Stimulated activated CD8-positive, alpha-beta memory T cell treated with anti-CD3 and anti-CD28 coated beads, Interleukin-4, amount 100 ng/mL, for 1 hour (primary cell): ENCODE results near the gene GFRAL.

ENCODE experiments used
- DNase-seq, 2 donors: peaks; one replicate each; pipeline ENCODE4 v3.0.0-alpha.2; 2020; ENCODE audit warnings: low read depth in 2 of 2, low spot score in 1 of 2

Gene GFRAL

GRCh38 chr6:55423933-55424332 is 96.7 kb downstream of the GFRAL start:
- no peak for DNase-seq

GRCh38 chr6:55433446-55434130 is 106.3 kb downstream of the GFRAL start:
- no peak for DNase-seq

GRCh38 chr6:55437141-55437540 is 109.9 kb downstream of the GFRAL start:
- DNase-seq: no peak

GRCh38 chr6:55438203-55438602 is 110.9 kb downstream of the GFRAL start:
- DNase-seq: no peak

GRCh38 chr6:55443238-55444134 is 116.2 kb downstream of the GFRAL start:
- DNase-seq: no peak

- no peak for DNase-seq
These were observed 118.5 kb downstream of the GFRAL start for GRCh38 chr6:55445648-55446204.

- DNase-seq: no peak
These were observed 120.6 kb downstream of the GFRAL start for GRCh38 chr6:55447891-55448290.

- no peak for DNase-seq
These were observed 121.2 kb downstream of the GFRAL start for GRCh38 chr6:55448451-55448850.

GRCh38 chr6:55449225-55449624 is 122.0 kb downstream of the GFRAL start:
- DNase-seq: no peak

- DNase-seq: no peak
These were observed 122.7 kb downstream of the GFRAL start for GRCh38 chr6:55450005-55450404.
